ENCODE data around the gene KRT16. TPM values are rescaled to one million over a fixed set of nuclear protein-coding genes. Genes with fewer than 3 reads are reported as not detected.

The KRT16 gene
- total RNA-seq, 1 donor, result 4.3 TPM

- Histone ChIP-seq H3K9me3 (ENCODE audit: low read depth, low read length) (no peaks in the 10 kb centered on the region), H3K27me3 (ENCODE audit: insufficient read depth, low read length) (no peaks in the 10 kb centered on the region), H3K4me3 (ENCODE audit: insufficient read depth, low read length) (no peak overlapping the region), H2AFZ (ENCODE audit: low read length) (no peak overlapping the region), H3K79me2 (ENCODE audit: insufficient read depth, low read length) (no peaks in the 10 kb centered on the region), H3K27ac (ENCODE audit: low read depth, low read length) (no peak overlapping the region), H3K36me3 (ENCODE audit: insufficient read depth, low read length) (no peaks in the 10 kb centered on the region), H3K4me1 (ENCODE audit: insufficient read depth, low read length) (peaks cover 10% of the 10 kb centered on the region), H3K4me2 (ENCODE audit: insufficient read depth, low read length) (no peak overlapping the region), H4K20me1 (ENCODE audit: insufficient read depth, low read length) (no peaks in the 10 kb centered on the region)
- no peak for TF ChIP-seq CTCF (IDR thresholded peaks at IDR 0.05; ENCODE audit: extremely low read depth, low read depth, low read length)
- DNase-seq (ENCODE audit: insufficient read length, low spot score, missing footprints), result peak; percentile 55
These were observed 39.9 kb upstream of the KRT16 start for GRCh38 chr17:41652461-41652970.

GRCh38 chr17:41651625-41652460, 39.3 kb upstream of the KRT16 start:
- TF ChIP-seq CTCF (IDR thresholded peaks at IDR 0.05; ENCODE audit: extremely low read depth, low read depth, low read length), result no peak
- Histone ChIP-seq H3K9me3 (ENCODE audit: low read depth, low read length) (no peaks in the 10 kb centered on the region), H3K79me2 (ENCODE audit: insufficient read depth, low read length) (no peaks in the 10 kb centered on the region), H3K27me3 (ENCODE audit: insufficient read depth, low read length) (no peaks in the 10 kb centered on the region), H3K4me1 (ENCODE audit: insufficient read depth, low read length) (peaks cover 10% of the 10 kb centered on the region), H3K4me3 (ENCODE audit: insufficient read depth, low read length) (no peak overlapping the region), H3K4me2 (ENCODE audit: insufficient read depth, low read length) (no peak overlapping the region), H2AFZ (ENCODE audit: low read length) (no peak overlapping the region), H4K20me1 (ENCODE audit: insufficient read depth, low read length) (no peaks in the 10 kb centered on the region), H3K27ac (ENCODE audit: low read depth, low read length) (no peak overlapping the region), H3K36me3 (ENCODE audit: insufficient read depth, low read length) (no peaks in the 10 kb centered on the region)
- DNase-seq (ENCODE audit: insufficient read length, low spot score, missing footprints), result no peak

- TF ChIP-seq CTCF (IDR thresholded peaks at IDR 0.05; ENCODE audit: extremely low read depth, low read depth, low read length), result no peak
- no peak overlapping the region for H3K27ac ChIP-seq (ENCODE audit: low read depth, low read length)
- H3K9me3 ChIP-seq (ENCODE audit: low read depth, low read length), result no peaks in the 10 kb centered on the region
- H2AFZ ChIP-seq (ENCODE audit: low read length), result no peak overlapping the region
- peak; percentile 62 for DNase-seq (ENCODE audit: insufficient read length, low spot score, missing footprints)
- H3K27me3 ChIP-seq (ENCODE audit: insufficient read depth, low read length), result no peaks in the 10 kb centered on the region
- no peak overlapping the region for H3K4me2 ChIP-seq (ENCODE audit: insufficient read depth, low read length)
- no peak overlapping the region for H3K4me3 ChIP-seq (ENCODE audit: insufficient read depth, low read length)
- no peaks in the 10 kb centered on the region for H4K20me1 ChIP-seq (ENCODE audit: insufficient read depth, low read length)
- H3K4me1 ChIP-seq (ENCODE audit: insufficient read depth, low read length), result peaks cover 11% of the 10 kb centered on the region
- H3K79me2 ChIP-seq (ENCODE audit: insufficient read depth, low read length), result no peaks in the 10 kb centered on the region
- H3K36me3 ChIP-seq (ENCODE audit: insufficient read depth, low read length), result no peaks in the 10 kb centered on the region
These were observed 38.4 kb upstream of the KRT16 start for GRCh38 chr17:41650794-41651624.

Data from osteoblast (primary cell).